HG03066 (cell line): ENCODE measurements around the gene HSD11B1L.
"Not testable (repeated sequence)": the region's sequence is repeated elsewhere in the genome, so short reads cannot be mapped to it uniquely, and the experiment has no call there.

Experiments
- ATAC-seq: cut with Tn5 transposase; IDR thresholded peaks from one replicate; pipeline ENCODE4 v1.9.1; 2021; ENCODE audit warnings: low read depth; ENCODE audit not compliant: unreplicated experiment

HSD11B1L gene

DNA sequence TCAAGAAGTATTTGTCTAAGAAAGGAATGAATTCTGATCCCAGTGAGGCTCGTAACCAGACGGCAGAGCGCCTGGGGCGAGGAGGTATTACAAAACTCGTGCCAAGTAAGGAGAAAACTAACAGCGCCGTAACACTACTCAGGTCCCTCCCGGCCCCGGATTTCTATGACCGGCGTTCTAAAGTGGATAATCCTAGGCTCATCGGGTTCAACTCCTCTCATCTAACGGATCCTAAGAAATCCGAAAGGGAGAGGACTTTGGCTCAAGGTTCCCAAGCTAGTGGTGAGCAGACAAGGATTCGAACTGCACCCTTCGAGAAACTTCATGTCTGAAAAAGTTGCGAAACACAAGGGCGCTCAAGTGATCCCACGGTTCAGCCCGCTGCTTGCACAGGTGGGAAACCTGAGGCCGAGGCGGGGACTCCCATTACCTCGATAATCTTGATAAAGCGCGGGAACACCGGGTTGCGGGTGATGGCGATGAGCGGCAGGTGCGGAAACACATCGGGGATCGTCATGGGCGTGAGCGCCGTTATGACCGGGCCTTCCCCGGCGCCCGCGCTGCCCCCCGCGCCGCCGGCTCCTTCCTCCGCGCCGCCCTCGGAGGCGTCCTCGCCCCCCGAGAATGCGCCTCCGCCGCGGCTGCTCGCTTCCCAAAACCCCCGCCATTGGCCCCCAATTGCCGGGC is 38.6 kb downstream of the HSD11B1L start:
- ATAC-seq, result no peak

DNA sequence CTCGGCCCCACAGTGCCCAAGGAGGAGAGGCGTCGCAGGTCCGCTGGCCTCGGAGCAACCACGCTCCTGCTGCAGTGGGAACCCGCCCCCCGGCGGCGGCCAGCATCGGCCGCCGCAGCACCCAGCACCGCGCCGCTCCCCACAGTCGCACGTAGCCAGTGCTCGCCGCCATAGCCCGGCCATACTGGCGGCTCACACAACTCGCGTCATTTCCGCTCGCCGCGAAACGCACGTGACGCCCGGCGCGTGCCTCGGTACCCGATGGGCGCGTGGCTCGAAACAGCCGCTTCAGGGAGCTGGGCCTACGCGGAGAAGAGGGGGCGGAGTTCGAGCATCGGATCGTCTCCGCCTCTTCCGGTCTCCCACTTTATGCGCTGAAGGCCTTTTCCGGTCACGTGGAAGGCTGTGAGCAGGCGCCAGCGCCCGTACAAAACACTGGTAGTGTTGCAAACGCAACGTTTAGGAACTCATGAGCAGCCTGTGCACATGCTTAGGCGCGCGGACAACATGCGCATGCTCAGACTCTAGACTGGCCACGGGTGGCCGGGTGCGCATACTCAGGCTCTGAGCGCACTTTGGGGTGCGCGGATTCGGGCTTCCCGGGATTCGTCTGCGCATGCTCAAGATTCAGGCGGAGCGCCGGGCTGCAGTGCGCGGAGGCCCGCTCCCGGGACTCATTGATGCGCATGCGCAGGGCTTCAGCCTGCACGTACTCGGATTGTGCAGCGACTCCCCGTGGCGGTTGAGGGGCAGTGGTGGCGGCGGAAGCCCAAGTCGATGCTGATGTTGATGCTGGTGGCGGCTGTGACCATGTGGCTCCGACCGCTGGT is 39.3 kb downstream of the HSD11B1L start, which contains the start of the genes CATSPERD and LONP1:
Gene CATSPERD, plus strand, starts transcription at position 677 of the 830 bp plus-strand sequence. Its CDS starts 101 bp downstream, at position 778.
Gene LONP1, minus strand, starts transcription at position 186 of the 830 bp plus-strand sequence. Its CDS starts 14 bp downstream, at position 172.
- ATAC-seq, result peak; percentile 82

DNA sequence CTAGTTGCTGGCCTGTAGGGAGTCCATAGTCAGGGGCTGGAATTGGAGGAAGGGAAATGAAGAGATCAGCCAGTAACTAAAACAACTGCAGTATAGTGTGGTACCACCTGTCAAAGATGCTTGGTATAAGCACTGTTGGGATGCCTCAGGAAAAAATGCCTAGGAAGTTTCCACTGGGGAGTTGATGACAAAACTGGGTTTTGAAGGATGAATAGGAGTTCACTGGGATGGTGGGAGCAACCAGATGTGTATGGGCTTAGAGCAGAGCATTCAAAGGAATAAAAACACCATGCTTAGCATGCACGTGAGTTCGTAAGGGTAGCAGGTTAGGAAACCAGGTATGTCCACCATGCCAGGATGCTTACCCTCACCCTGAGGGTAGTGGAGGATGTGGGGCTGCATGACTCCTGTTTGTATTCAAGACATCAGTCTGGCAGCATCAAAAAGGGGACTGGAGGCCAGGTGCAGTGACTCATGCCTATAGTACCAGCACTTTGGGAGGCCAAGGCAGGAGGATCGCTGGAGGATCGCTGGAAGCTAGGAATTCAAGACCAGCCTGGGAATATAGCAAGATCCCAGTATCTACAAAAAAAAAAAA is 46.7 kb downstream of the HSD11B1L start:
- ATAC-seq, result no peak

DNA sequence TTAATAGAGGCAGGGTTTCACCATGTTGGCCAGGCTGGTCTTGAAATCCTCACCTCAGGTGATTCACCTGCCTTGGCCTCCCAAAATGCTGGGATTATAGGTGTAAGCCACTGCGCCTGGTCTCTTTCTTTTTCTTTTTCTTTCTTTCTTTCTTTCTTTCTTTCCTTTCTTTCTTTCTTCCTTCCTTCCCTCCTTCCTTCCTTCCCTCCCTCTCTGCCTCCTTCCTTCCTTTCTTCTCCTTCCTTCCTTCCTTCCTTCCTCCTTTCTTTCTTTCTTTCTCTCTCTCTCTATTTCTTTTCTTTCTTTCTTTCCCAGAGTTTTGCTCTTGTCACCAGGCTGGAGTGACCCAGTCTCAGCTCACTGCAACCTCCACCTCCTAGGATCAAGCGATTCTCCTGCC is 52.3 kb downstream of the HSD11B1L start:
- not testable (repeated sequence) for ATAC-seq
